NT2/D1 (cell line): Measurements from ENCODE around the gene KDM3B.

Source experiments
- SUZ12 ChIP-seq: IDR thresholded peaks from 2 replicates; pipeline ENCODE4 v1.6.1; 2011; ENCODE audit not compliant: insufficient read length, insufficient read depth; ENCODE audit errors: extremely low read depth
- YY1 ChIP-seq: IDR thresholded peaks from 2 replicates; pipeline ENCODE4 v1.6.1; 2011; ENCODE audit not compliant: insufficient read length, insufficient read depth

DNA sequence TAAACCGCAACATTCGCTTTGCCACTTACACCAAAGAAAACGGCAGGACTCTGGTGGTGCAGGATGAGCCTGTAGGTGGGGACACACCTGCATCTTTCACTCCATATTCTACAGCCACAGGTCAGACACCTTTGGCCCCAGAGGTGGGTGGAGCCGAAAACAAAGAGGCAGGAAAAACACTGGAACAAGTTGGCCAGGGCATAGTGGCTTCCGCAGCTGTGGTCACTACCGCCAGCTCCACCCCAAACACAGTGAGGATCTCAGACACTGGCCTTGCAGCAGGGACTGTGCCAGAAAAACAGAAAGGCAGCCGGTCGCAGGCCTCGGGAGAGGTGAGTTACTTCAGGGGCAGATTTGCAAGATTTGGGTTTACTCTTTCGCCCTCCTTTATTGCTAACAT is 33.8 kb downstream of the KDM3B start:
- TF ChIP-seq YY1 (no peak), SUZ12 (no peak)
